ENCODE measurements around the gene HP1BP3. TPM values are rescaled to one million over a fixed set of nuclear protein-coding genes. Genes with fewer than 3 reads are reported as not detected.

Gene HP1BP3
- total RNA-seq, 1 experiment from 2014 or later, result 263 TPM

- DNase-seq (ENCODE audit: low read depth, low spot score) (no peak), ATAC-seq (no peak)
- in situ Hi-C loops (cut with HindIII; ENCODE audit: low pct_unique_long_range_greater_than_20kb, low sequenced_read_pairs) (no loop called here), intact Hi-C loops (cut with micrococcal nuclease; ENCODE audit: unreplicated experiment) (no loop called here)
- ChIA-PET POLR2A (no interaction called here), CTCF (no interaction called here)
- no peaks in the 10 kb centered on the region for H3K9me3 ChIP-seq (ENCODE audit: control insufficient read depth, insufficient read depth, low read depth, low read length)
- H3K4me1 ChIP-seq (ENCODE audit: control insufficient read depth, insufficient read depth, low read length), result peaks cover 5% of the 10 kb centered on the region
- no TSS peak for BruUV-seq (replicated peaks)
- no peak for TF ChIP-seq SIN3A (IDR thresholded peaks at IDR 0.05; ENCODE audit: borderline replicate concordance, insufficient read depth, low read depth, low read length)
- TF ChIP-seq POLR2AphosphoS5 (IDR thresholded peaks at IDR 0.05; ENCODE audit: low read depth, low read length), result no peak
- no peak for TF ChIP-seq CTCF (IDR thresholded peaks at IDR 0.05)
- no peak for TF ChIP-seq REST (IDR thresholded peaks at IDR 0.05; ENCODE audit: insufficient read depth in 1 of 2, low read depth in 2 of 2, low read length in 1 of 2)
- no peak for TF ChIP-seq TCF7L2 (IDR thresholded peaks at IDR 0.05; ENCODE audit: low read depth, low read length)
- H3K36me3 ChIP-seq (ENCODE audit: control insufficient read depth, insufficient read depth, low read length), result no peaks in the 10 kb centered on the region
- H3K4me3 ChIP-seq (ENCODE audit: low read depth in 2 of 2, low read length in 2 of 2), result no peak overlapping the region
- no peak overlapping the region for H3K27ac ChIP-seq (ENCODE audit: low read length)
- H3K27me3 ChIP-seq (ENCODE audit: control insufficient read depth, insufficient read depth, low read length), result no peaks in the 10 kb centered on the region
These were observed 85.7 kb downstream of the HP1BP3 start for GRCh38 chr1:20701446-20701845.

DNA sequence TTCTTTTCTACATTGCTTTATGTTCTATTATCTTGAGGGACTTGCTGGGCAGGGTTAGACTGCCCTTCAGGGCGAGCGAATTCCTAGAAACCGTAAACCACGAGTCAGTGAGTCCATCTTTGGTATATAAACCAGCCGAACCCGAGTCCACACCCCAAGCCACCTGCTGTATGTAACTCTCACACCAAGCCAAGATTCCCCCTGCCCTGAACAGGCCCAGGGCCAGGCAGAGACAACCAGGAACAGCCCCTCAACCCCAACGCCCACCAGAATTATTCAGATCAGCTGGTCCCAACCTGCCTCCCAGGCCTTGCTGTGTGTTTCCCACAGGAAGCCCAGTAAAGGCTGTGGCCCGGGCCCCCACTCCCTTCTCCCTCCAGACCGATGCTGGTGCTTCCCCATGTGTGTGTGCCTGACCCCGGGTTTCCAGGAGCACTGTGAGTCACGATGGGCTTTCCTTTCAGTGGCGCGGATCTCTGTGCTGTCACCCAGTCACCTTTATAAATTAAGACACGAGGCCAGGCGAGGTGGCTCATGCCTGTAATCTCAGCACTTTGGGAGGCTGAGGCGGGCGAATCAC, 86.4 kb downstream of the HP1BP3 start:
- Histone ChIP-seq H3K27me3 (ENCODE audit: control insufficient read depth, insufficient read depth, low read length) (no peaks in the 10 kb centered on the region), H3K36me3 (ENCODE audit: control insufficient read depth, insufficient read depth, low read length) (no peaks in the 10 kb centered on the region), H3K4me3 (ENCODE audit: low read depth in 2 of 2, low read length in 2 of 2) (no peak overlapping the region), H3K4me1 (ENCODE audit: control insufficient read depth, insufficient read depth, low read length) (peaks cover 5% of the 10 kb centered on the region), H3K9me3 (ENCODE audit: control insufficient read depth, insufficient read depth, low read depth, low read length) (no peaks in the 10 kb centered on the region), H3K27ac (ENCODE audit: low read length) (no peak overlapping the region)
- DNase-seq (ENCODE audit: low read depth, low spot score), result no peak
- no TSS peak for BruUV-seq (replicated peaks)
- in situ Hi-C loops (cut with HindIII; ENCODE audit: low pct_unique_long_range_greater_than_20kb, low sequenced_read_pairs), result no loop called here
- ChIA-PET POLR2A (no interaction called here), CTCF (no interaction called here)
- intact Hi-C loops (cut with micrococcal nuclease; ENCODE audit: unreplicated experiment), result no loop called here
- no peak for ATAC-seq
- TF ChIP-seq CTCF (IDR thresholded peaks at IDR 0.05) (no peak), REST (IDR thresholded peaks at IDR 0.05; ENCODE audit: insufficient read depth in 1 of 2, low read depth in 2 of 2, low read length in 1 of 2) (no peak), SIN3A (IDR thresholded peaks at IDR 0.05; ENCODE audit: borderline replicate concordance, insufficient read depth, low read depth, low read length) (no peak), POLR2AphosphoS5 (IDR thresholded peaks at IDR 0.05; ENCODE audit: low read depth, low read length) (no peak), TCF7L2 (IDR thresholded peaks at IDR 0.05; ENCODE audit: low read depth, low read length) (no peak)

Data from Panc1 (cell line).